HEK293 (cell line): ENCODE results near the gene SDHD.
A peak's percentile ranks its signal among the peaks of the same experiment; 100 is the strongest.

Experiments used
- CTCF ChIA-PET: fragments of 350-600 bp; formaldehyde crosslinking; extraction: SDS; loops from one replicate; lab custom pipeline; 2021; ENCODE audit warnings: antibody characterized with exemption; lab: Yijun Ruan, JAX
- POLR2A ChIA-PET: fragments of 300-600 bp; formaldehyde crosslinking; extraction: SDS; loops from one replicate; lab custom pipeline; 2020; ENCODE audit warnings: antibody characterized with exemption, inconsistent platforms; lab: Yijun Ruan, JAX
- H3K27ac ChIP-seq: fragments of 200-500 bp; sonication (Bioruptor generic); 2 replicates; pipeline ENCODE4 v1.5.1; 2014; ENCODE audit warnings: low read depth, low read length, control low read depth, inconsistent platforms; ENCODE audit errors: extremely low read depth
- H3K36me3 ChIP-seq, 2 experiments: fragments of 200-500 bp in 1 of 2; sonication (Bioruptor generic) in 1 of 2; 1 replicate in 1 of 2; 2 replicates in 1 of 2; pipeline ENCODE4 v1.5.1; 2014 to 2017; ENCODE audit warnings: inconsistent platforms in 2 of 2, low read length in 2 of 2; ENCODE audit not compliant: control insufficient read depth in 2 of 2, insufficient read depth in 1 of 2
- H3K4me1 ChIP-seq: fragments of 200-500 bp; sonication (Bioruptor generic); 2 replicates; pipeline ENCODE4 v1.5.1; 2014; ENCODE audit warnings: mild to moderate bottlenecking, low read length, inconsistent platforms; ENCODE audit not compliant: control insufficient read depth, insufficient read depth
- H3K4me3 ChIP-seq: 2 replicates; pipeline ENCODE4 v1.5.1; 2011; ENCODE audit warnings: low read depth, mild to moderate bottlenecking, control low read depth, low read length, moderate library complexity
- H3K9me3 ChIP-seq: fragments of 200-500 bp; sonication (Bioruptor generic); 2 replicates; pipeline ENCODE4 v1.5.1; 2014; ENCODE audit warnings: low read depth, low read length, inconsistent platforms; ENCODE audit not compliant: control insufficient read depth, insufficient read depth
- GLIS2 ChIP-seq: fragments of 450-650 bp; formaldehyde crosslinking; IDR thresholded peaks from 2 replicates; pipeline ENCODE4 v1.5.1; 2016; ENCODE audit warnings: missing biosample characterization, missing genetic modification characterization
- KLF8 ChIP-seq: fragments of 450-650 bp; formaldehyde crosslinking; IDR thresholded peaks from 2 replicates; pipeline ENCODE4 v1.5.1; 2016; ENCODE audit warnings: missing biosample characterization, missing genetic modification characterization
- RBAK ChIP-seq: fragments of 450-650 bp; formaldehyde crosslinking; IDR thresholded peaks from 2 replicates; pipeline ENCODE4 v1.5.1; 2016; ENCODE audit warnings: missing biosample characterization, missing genetic modification characterization
- SETDB1 ChIP-seq: IDR thresholded peaks from one replicate; pipeline ENCODE4 v1.6.1; 2017; ENCODE audit warnings: mild to moderate bottlenecking, low read length, moderate library complexity, mixed read lengths; ENCODE audit not compliant: insufficient read length
- SP3 ChIP-seq: fragments of 450-650 bp; formaldehyde crosslinking; IDR thresholded peaks from 2 replicates; pipeline ENCODE4 v1.5.1; 2016; ENCODE audit warnings: missing biosample characterization, missing genetic modification characterization
- YY1 ChIP-seq: fragments of 450-650 bp; formaldehyde crosslinking; IDR thresholded peaks from 2 replicates; pipeline ENCODE4 v1.5.1; 2018; ENCODE audit warnings: missing biosample characterization, missing genetic modification characterization
- YY2 ChIP-seq: fragments of 450-650 bp; formaldehyde crosslinking; IDR thresholded peaks from 2 replicates; pipeline ENCODE4 v1.5.1; 2016; ENCODE audit warnings: missing biosample characterization, missing genetic modification characterization
- ZBTB48 ChIP-seq: fragments of 450-650 bp; formaldehyde crosslinking; IDR thresholded peaks from 2 replicates; pipeline ENCODE4 v1.5.1; 2016; ENCODE audit warnings: missing biosample characterization, missing genetic modification characterization
- ZFP37 ChIP-seq: fragments of 450-650 bp; formaldehyde crosslinking; IDR thresholded peaks from 2 replicates; pipeline ENCODE4 v1.5.1; 2016; ENCODE audit warnings: missing biosample characterization, missing genetic modification characterization
- ZFP41 ChIP-seq: fragments of 450-650 bp; formaldehyde crosslinking; IDR thresholded peaks from 2 replicates; pipeline ENCODE4 v1.5.1; 2016; ENCODE audit warnings: missing biosample characterization, missing genetic modification characterization, borderline replicate concordance
- ZIC2 ChIP-seq: fragments of 450-650 bp; formaldehyde crosslinking; IDR thresholded peaks from 2 replicates; pipeline ENCODE4 v1.5.1; 2016; ENCODE audit warnings: missing biosample characterization, missing genetic modification characterization
- ZNF2 ChIP-seq: fragments of 450-650 bp; formaldehyde crosslinking; IDR thresholded peaks from 2 replicates; pipeline ENCODE4 v1.5.1; 2016; ENCODE audit warnings: missing biosample characterization, missing genetic modification characterization
- ZNF394 ChIP-seq: fragments of 450-650 bp; formaldehyde crosslinking; IDR thresholded peaks from 2 replicates; pipeline ENCODE4 v1.5.1; 2016; ENCODE audit warnings: missing biosample characterization, missing genetic modification characterization, mild to moderate bottlenecking, moderate library complexity, borderline replicate concordance
- ZNF423 ChIP-seq: fragments of 450-650 bp; formaldehyde crosslinking; IDR thresholded peaks from 2 replicates; pipeline ENCODE4 v1.5.1; 2016; ENCODE audit warnings: missing biosample characterization, missing genetic modification characterization
- ZNF514 ChIP-seq: fragments of 450-650 bp; formaldehyde crosslinking; IDR thresholded peaks from 2 replicates; pipeline ENCODE4 v1.5.1; 2016; ENCODE audit warnings: missing biosample characterization, missing genetic modification characterization
- ZNF521 ChIP-seq: fragments of 450-650 bp; formaldehyde crosslinking; IDR thresholded peaks from 2 replicates; pipeline ENCODE4 v1.5.1; 2017; ENCODE audit warnings: missing biosample characterization, mild to moderate bottlenecking, missing genetic modification characterization
- ZNF544 ChIP-seq: fragments of 450-650 bp; formaldehyde crosslinking; IDR thresholded peaks from 2 replicates; pipeline ENCODE4 v1.5.0; 2017; ENCODE audit warnings: missing biosample characterization, missing genetic modification characterization
- ZNF548 ChIP-seq: fragments of 450-650 bp; formaldehyde crosslinking; IDR thresholded peaks from 2 replicates; pipeline ENCODE4 v1.5.1; 2016; ENCODE audit warnings: missing biosample characterization, missing genetic modification characterization
- ZNF629 ChIP-seq: fragments of 450-650 bp; formaldehyde crosslinking; IDR thresholded peaks from 2 replicates; pipeline ENCODE4 v1.5.1; 2017; ENCODE audit warnings: missing biosample characterization, missing genetic modification characterization
- ZNF768 ChIP-seq: fragments of 450-650 bp; formaldehyde crosslinking; IDR thresholded peaks from 2 replicates; pipeline ENCODE4 v1.5.1; 2018; ENCODE audit warnings: missing biosample characterization, mild to moderate bottlenecking, missing genetic modification characterization
- TF ChIP-seq, protein P1 (sequence below): fragments of 450-650 bp; formaldehyde crosslinking; optimal IDR thresholded peaks from 2 replicates; pipeline ENCODE3; 2016; ENCODE audit warnings: missing biosample characterization, mild to moderate bottlenecking, missing genetic modification characterization
- TF ChIP-seq, protein P2 (sequence below): fragments of 450-650 bp; formaldehyde crosslinking; IDR thresholded peaks from 2 replicates; pipeline ENCODE4 v1.5.1; 2016; ENCODE audit warnings: missing biosample characterization, missing genetic modification characterization
- TF ChIP-seq, protein P3 (sequence below): fragments of 450-650 bp; formaldehyde crosslinking; IDR thresholded peaks from 2 replicates; pipeline ENCODE4 v1.5.1; 2016; ENCODE audit warnings: missing biosample characterization, missing genetic modification characterization
- TF ChIP-seq, protein P4 (sequence below): fragments of 450-650 bp; formaldehyde crosslinking; IDR thresholded peaks from 2 replicates; pipeline ENCODE4 v1.5.1; 2016; ENCODE audit warnings: missing biosample characterization, missing genetic modification characterization
- TF ChIP-seq, protein P5 (sequence below): fragments of 450-650 bp; formaldehyde crosslinking; IDR thresholded peaks from 2 replicates; pipeline ENCODE4 v1.5.1; 2016; ENCODE audit warnings: missing biosample characterization, missing genetic modification characterization
- TF ChIP-seq, protein P6 (sequence below): fragments of 450-650 bp; formaldehyde crosslinking; IDR thresholded peaks from 2 replicates; pipeline ENCODE4 v1.5.1; 2016; ENCODE audit warnings: missing biosample characterization, missing genetic modification characterization

Gene SDHD

DNA sequence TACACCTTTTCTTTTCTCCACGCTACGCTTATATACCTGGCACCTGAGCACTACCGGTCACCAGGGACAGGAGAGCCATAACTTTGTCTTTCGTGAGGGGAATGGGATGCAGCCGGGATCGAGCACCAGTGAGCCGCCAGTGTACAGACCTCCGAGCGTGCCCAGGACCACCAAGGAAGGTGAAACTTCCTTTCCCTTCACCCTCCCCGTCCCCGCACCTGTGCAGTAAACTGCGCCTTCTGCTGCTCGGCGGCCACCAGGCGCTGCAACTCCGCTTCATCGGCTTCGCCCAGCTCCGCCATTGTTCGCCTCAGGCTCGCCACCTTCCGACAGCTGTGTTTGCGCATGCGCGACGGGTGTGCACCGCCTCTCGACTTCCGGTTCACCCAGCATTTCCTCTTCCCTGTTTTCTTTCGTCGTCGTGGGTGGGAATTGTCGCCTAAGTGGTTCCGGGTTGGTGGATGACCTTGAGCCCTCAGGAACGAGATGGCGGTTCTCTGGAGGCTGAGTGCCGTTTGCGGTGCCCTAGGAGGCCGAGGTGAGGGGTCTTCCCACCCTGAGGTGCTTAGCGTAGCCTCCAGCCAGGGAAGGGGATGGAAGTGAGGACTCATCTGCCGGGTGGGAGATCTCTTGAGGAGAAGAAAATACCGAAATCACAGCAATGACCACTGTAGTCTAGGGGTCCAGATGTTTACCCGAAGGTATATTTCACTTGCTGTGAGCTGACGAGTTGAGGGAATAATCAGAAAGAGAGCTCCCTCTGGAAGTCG lies at the start of gene SDHD, which contains the start of gene TIMM8B:
TSS of gene SDHD (plus strand) at position 452 of the 770 bp plus-strand sequence. CDS start at position 487, 35 bp downstream.
TSS of gene TIMM8B (minus strand) at position 335 of the 770 bp plus-strand sequence. CDS start at position 302, 33 bp downstream.
- H3K9me3 ChIP-seq = no peaks in the 10 kb centered on the region
- H3K4me3 ChIP-seq = peak within 1 kb of the TSS; percentile 95
- peaks cover 15 to 83% of the 10 kb centered on the region in 2 experiments for H3K36me3 ChIP-seq
- POLR2A ChIA-PET = interaction anchor here (0.5 to 1.7 kb wide), 7 partner anchors 9 to 160 kb away, joined by 3 to 7 read pairs (median 4); partner anchors contain the start of genes NKAPD1 and PIH1D2
- no peaks in the 10 kb centered on the region for H3K4me1 ChIP-seq
- CTCF ChIA-PET = interaction anchor here (0.6 to 1.4 kb wide), 2 partner anchors 27 to 875 kb away, joined by 5 read pairs; partner anchors contain the start of gene NCAM1
- peak within 1 kb of the TSS; percentile 18; the same call in 1 of the 2 replicates for H3K27ac ChIP-seq
- TF ChIP-seq YY1 (tag by site-specific recombination) = peak; percentile 91
- TF ChIP-seq, protein P1, sequence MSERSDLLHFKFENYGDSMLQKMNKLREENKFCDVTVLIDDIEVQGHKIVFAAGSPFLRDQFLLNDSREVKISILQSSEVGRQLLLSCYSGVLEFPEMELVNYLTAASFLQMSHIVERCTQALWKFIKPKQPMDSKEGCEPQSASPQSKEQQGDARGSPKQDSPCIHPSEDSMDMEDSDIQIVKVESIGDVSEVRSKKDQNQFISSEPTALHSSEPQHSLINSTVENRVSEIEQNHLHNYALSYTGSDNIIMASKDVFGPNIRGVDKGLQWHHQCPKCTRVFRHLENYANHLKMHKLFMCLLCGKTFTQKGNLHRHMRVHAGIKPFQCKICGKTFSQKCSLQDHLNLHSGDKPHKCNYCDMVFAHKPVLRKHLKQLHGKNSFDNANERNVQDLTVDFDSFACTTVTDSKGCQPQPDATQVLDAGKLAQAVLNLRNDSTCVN (tag by site-specific recombination) = peak; percentile 65
- TF ChIP-seq ZNF2 = no peak
- peak; percentile 68 for TF ChIP-seq SP3
- peak; percentile 91 for TF ChIP-seq YY2 (tag by site-specific recombination)
- TF ChIP-seq, protein P2, sequence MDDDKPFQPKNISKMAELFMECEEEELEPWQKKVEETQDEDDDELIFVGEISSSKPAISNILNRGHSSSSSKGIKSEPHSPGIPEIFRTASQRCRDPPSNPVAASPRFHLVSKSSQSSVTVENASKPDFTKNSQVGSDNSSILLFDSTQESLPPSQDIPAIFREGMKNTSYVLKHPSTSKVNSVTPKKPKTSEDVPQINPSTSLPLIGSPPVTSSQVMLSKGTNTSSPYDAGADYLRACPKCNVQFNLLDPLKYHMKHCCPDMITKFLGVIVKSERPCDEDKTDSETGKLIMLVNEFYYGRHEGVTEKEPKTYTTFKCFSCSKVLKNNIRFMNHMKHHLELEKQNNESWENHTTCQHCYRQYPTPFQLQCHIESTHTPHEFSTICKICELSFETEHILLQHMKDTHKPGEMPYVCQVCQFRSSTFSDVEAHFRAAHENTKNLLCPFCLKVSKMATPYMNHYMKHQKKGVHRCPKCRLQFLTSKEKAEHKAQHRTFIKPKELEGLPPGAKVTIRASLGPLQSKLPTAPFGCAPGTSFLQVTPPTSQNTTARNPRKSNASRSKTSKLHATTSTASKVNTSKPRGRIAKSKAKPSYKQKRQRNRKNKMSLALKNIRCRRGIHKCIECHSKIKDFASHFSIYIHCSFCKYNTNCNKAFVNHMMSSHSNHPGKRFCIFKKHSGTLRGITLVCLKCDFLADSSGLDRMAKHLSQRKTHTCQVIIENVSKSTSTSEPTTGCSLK = no peak
- no peak for TF ChIP-seq ZFP41 (tag by site-specific recombination)
- no peak for TF ChIP-seq RBAK (tag by site-specific recombination)
- TF ChIP-seq ZNF629 (tag by site-specific recombination) = peak; percentile 88
- TF ChIP-seq ZNF768 (tag by site-specific recombination) = no peak
- TF ChIP-seq ZNF548 (tag by site-specific recombination) = no peak
- TF ChIP-seq, protein P3, sequence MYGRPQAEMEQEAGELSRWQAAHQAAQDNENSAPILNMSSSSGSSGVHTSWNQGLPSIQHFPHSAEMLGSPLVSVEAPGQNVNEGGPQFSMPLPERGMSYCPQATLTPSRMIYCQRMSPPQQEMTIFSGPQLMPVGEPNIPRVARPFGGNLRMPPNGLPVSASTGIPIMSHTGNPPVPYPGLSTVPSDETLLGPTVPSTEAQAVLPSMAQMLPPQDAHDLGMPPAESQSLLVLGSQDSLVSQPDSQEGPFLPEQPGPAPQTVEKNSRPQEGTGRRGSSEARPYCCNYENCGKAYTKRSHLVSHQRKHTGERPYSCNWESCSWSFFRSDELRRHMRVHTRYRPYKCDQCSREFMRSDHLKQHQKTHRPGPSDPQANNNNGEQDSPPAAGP (tag by site-specific recombination) = 0 out of 2 replicates have a peak, but pooled peaks have one; percentile 54
- peak; percentile 21; the same call in 1 of the 2 replicates for TF ChIP-seq ZNF394
- peak; percentile 69; the same call in 1 of the 2 replicates for TF ChIP-seq GLIS2
- peak; percentile 55; the same call in 1 of the 2 replicates for TF ChIP-seq ZNF423 (tag by site-specific recombination)
- TF ChIP-seq KLF8 (tag by site-specific recombination) = no peak; the same call in 1 of the 2 replicates
- no peak; the same call in 1 of the 2 replicates for TF ChIP-seq ZFP37 (tag by site-specific recombination)
- TF ChIP-seq, protein P4, sequence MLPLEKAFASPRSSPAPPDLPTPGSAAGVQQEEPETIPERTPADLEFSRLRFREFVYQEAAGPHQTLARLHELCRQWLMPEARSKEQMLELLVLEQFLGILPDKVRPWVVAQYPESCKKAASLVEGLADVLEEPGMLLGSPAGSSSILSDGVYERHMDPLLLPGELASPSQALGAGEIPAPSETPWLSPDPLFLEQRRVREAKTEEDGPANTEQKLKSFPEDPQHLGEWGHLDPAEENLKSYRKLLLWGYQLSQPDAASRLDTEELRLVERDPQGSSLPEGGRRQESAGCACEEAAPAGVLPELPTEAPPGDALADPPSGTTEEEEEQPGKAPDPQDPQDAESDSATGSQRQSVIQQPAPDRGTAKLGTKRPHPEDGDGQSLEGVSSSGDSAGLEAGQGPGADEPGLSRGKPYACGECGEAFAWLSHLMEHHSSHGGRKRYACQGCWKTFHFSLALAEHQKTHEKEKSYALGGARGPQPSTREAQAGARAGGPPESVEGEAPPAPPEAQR (tag by site-specific recombination) = no peak
- TF ChIP-seq ZBTB48 (tag by site-specific recombination) = 0 out of 2 replicates have a peak, but pooled peaks have one; percentile 43
- TF ChIP-seq ZNF521 (tag by site-specific recombination) = no peak
- TF ChIP-seq ZNF514 (tag by site-specific recombination) = no peak
- no peak for TF ChIP-seq ZIC2 (tag by site-specific recombination)
- TF ChIP-seq ZNF544 = no peak
- TF ChIP-seq SETDB1 = no peak
- TF ChIP-seq, protein P5, sequence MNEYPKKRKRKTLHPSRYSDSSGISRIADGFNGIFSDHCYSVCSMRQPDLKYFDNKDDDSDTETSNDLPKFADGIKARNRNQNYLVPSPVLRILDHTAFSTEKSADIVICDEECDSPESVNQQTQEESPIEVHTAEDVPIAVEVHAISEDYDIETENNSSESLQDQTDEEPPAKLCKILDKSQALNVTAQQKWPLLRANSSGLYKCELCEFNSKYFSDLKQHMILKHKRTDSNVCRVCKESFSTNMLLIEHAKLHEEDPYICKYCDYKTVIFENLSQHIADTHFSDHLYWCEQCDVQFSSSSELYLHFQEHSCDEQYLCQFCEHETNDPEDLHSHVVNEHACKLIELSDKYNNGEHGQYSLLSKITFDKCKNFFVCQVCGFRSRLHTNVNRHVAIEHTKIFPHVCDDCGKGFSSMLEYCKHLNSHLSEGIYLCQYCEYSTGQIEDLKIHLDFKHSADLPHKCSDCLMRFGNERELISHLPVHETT = 0 out of 2 replicates have a peak, but pooled peaks have one; percentile 12
- TF ChIP-seq, protein P6, sequence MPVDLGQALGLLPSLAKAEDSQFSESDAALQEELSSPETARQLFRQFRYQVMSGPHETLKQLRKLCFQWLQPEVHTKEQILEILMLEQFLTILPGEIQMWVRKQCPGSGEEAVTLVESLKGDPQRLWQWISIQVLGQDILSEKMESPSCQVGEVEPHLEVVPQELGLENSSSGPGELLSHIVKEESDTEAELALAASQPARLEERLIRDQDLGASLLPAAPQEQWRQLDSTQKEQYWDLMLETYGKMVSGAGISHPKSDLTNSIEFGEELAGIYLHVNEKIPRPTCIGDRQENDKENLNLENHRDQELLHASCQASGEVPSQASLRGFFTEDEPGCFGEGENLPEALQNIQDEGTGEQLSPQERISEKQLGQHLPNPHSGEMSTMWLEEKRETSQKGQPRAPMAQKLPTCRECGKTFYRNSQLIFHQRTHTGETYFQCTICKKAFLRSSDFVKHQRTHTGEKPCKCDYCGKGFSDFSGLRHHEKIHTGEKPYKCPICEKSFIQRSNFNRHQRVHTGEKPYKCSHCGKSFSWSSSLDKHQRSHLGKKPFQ (tag by site-specific recombination) = peak; percentile 96
